Astrocyte of the hippocampus (primary cell): Measurements from ENCODE around the gene SPINK4.
A peak's percentile ranks its signal among the peaks of the same experiment; 100 is the strongest.

Source experiments
- DNase-seq: peaks from one replicate; pipeline ENCODE4 v3.0.0; 2011; ENCODE audit warnings: low read depth, low spot score

SPINK4 gene

DNA sequence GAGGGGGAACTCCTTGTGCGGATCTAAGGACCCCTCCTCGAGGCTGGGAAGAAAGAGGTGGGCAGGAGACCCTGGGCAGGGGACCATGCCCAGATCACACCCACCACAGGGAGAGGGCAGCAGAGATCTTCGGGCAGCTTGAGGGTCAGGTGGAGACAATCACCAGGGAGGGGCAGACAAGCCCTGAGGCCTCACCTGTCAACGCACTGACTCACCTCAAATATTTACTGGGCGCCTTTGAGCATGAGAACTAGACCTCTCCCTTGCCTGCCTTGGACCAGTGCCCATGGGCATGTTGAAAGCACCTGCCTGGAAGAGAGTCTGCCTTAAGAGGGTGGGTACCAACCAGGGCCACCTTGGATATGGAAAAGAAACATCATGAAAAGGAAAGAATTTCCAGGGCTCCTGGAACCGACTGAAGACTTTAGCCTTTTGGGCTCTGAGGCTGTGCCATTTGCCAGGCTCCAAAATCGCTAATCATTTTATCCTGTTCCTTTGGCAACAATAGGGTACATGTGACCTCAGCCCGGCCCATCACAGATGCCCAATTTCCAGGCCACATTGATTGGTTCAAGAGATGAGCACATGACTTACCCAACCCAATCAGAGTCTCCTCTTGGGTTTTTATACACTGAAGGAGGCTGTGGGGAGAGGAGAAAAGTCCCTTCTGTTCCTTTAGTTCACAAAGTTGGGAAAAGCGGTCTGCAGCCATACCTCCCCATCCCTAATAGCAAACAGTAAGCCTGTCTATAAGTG lies 10.4 kb upstream of the SPINK4 start:
- no peak for DNase-seq

DNA sequence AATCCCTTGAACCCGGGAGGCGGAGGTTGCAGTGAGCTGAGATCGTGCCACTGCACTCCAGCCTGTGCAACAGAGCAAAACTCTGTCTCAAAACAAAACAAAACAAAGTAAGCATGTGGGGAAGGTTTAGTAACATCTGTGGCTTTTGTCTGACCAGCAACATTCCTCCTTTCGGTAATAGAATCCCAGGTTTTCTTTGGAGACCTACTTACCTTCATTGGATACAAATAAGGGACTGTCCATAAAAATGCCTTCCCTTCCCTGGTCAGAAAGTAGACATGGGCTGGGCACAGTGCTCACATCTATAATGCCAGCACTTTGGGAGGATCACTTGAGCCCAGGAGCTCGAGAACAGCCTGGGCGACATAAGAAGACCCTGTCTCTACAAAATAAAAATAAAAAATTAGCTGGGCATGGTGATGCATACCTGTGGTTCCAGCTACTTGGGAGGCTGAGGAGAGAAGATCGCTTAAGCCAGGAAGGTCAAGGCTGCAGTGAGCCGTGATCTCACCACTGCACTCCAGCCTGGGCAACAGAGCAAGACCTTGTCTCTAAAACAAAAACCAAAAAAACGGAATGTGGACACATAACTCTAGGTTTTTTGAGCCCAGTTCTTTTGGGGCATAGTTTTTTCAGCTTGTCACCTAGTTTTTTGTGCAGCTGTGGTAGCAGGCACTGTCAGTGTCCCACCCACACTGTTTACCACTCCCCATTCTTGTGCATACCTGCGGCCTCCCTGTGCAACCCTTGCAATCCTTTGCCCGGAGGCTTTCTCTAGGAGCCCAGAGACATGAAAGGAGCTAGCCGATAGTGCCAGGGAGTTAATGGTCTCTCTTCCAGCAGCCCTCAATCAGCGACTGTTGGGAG lies 9.0 kb upstream of the SPINK4 start:
- DNase-seq, result peak; percentile 57

DNA sequence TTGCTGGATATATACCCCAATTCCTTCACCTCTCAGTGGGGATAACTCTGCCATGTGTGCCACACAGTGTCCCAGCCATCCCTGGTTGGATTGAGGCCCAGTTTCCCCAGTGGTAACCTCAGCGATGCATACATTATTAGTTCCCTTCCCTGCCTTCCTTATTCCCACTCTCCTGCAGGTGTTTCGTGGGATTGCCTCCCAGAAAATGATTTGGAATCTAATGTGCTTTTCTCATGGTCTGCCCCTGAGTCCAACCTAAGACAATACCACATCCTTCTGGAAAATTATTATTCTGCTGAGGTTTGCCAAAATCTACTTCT lies 8.4 kb upstream of the SPINK4 start:
- DNase-seq, result no peak

DNA sequence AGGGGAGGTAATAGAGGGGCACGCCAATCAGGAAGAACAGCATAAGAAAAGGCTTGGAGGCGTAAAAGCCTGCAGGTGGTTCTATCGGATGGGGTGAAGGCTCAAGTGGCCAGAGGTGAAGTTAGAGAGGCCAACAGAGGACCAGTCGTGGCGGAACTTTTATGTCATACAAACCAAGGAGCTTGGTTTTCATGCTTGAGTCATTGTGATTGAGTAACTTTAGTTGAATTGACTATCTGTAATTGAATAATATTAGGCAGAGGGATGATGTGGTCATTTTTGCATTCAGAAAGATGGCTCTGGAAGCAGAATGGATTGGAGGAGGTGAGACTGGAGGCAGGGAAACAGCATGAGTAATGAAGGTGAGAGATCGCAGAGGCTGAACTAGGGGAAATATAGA lies 7.2 kb upstream of the SPINK4 start:
- no peak for DNase-seq

DNA sequence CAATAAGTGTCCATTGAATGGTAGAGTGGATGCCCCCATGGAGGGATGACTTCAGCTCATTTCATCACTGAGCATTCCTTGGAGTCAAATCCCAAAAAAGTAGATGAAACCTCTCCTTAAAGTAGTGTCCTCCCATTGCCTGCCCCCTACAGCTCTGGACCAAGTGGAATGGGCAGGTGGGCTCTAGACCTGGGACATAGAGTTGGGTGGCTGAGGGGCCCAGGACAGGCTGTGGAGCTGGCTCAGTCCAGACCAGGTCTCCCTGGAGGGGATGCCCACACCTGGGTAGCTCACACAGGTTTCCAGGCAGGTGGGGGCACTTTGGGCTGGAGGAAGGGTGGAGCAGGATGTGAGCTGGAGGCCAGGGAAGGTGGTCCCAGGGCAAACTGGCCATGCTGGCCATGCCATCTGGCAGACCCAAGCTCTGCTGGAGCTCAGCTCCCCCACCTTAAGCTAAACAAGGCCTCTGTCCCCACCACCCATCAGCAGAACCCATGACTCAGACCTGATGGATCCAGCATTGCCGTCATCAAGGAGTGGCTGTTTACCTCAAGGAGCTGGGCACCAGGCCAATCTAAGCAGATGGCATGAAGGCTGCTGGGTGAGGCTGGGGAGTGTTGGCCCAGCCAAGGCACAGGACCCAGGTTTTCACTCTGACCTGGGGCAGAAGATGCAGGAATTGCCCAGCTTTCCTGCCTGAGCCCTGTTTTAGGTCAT lies 6.2 kb upstream of the SPINK4 start:
- DNase-seq, result peak; percentile 93

DNA sequence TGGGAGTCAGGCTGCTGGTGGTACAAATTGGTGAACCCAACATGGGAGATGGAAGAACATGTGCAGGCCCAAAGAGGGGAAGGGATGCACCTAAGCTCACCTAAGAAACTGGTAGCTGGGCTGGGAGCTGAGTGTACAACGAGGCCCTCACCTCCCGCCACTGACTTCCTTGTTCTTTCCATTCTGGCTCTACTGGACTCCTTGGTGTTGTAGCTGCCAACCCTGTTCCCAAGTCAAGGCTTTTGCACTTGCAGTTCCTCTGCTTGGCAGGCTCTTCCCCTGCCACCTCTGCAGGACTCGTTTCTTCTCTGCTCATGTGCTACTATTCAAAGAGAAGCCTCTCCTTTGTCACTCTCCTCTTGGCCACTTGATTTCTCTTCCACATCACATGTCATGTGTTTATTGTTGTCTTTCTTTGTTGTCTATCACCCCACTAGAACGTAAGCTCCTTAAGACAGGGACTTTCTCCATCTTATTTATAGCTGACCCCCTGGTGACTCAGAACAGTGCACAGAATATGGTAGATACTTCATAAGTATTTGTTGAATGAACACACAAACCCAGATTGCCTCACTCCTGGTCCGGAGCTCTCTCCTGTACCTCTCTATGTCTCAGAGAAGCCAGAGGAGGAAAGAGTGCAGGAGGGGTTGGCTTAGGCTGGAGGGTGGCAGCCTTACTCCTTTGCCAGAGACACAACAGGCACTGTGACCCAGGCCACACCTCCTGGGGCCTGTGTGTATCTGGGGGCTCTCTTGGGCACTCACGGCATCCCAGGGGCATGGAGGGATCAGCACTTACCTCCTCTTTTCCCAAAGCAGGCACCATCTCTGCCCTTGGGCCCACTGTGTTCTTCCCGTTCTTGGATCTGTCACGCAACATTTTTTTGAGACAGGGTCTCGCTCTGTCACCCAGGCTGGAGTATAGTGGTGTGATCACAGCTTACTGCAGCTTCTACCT lies 5.2 kb upstream of the SPINK4 start:
- DNase-seq, result no peak

DNA sequence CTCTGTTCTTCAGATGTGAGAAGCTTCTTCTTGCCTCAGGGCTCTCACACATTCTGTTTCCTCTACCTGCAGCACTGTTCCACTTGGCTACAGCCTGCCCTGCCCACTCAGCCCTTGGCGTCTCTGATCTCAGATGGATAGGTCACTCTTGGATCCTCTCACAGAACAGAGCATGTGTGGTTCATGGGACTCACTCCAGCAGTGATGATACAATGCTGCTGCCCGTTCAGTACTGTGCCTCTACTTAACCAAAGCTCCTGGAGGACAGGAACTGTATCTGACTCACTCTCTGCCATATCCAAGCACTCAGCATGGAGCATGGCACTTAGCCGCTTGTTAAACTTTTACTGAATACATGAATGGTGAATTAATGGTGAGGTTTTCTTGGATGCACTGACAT lies 3.4 kb upstream of the SPINK4 start:
- DNase-seq, result no peak

DNA sequence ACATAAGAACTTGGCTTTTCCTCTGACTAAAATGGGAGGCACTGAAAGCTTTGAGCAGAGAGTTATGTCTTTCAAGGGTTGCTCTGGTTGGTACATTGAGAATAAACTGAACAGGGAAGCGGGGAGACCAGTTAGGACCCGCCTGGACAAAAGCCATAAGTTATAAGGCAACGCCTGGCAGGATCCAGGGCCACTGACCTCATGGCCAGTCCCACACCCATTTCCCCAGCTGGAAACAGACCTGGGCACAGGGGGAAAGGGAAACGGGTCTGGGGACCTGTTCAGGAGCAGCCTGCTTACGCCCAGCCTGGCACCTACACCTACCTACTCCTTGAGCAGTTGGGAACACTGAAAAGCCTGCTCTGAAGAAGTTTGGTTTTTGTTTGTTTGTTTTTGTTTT lies 1.3 kb downstream of the SPINK4 start:
- no peak for DNase-seq

DNA sequence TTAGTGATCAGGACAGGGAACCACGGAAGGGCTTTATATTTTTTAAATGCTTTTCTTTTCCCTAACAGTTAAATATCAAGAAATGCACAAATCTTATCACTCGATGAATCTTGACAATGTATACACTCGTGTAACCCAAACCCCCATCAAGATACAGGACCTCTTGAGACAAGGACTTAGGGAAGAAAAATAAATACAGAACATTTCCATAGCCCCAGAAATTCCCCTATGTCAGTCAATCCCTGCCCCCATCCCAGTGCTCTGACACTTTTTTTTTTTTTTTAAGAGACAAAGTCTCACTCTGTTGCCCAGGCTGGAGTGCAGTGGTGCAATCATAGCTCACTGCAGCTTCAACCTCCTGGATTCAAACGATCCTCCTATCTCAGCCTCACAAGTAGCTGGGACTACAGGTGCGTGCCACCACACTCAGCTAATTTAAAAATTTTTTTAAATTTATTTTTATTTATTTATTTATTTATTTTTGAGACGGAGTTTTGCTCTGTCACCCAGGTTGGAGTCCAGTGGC lies 2.7 kb downstream of the SPINK4 start:
- DNase-seq, result no peak

DNA sequence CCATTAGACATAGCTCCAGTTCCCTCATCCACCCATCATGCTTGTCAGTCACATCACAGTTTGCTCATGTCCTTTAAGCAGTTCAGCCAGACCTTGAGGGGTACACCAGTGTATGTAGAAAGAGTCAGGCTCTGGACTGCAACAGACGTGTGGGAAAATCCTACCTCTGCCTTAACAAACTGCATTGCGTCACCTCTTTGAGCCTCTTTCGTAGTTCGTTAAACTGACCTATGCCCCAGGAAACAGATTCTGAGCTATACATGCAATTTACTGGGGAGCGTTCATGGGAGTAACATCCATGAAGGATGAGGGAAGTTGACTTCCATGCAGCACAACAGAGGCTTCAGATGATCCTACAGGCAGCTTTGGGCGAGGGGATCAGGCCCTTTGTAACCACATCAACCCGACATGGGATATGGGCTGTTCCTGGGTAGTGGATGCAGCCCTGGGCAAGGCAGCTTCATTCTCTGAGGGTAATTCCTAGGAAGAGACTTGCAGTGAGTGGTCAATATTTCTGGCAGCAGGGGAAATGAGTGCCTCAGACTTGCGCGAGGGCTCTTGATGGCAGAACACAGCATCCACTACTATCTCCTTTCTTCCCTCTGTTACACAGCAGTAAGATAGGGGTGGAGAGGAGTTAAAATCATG lies 4.3 kb downstream of the SPINK4 start:
- no peak for DNase-seq

DNA sequence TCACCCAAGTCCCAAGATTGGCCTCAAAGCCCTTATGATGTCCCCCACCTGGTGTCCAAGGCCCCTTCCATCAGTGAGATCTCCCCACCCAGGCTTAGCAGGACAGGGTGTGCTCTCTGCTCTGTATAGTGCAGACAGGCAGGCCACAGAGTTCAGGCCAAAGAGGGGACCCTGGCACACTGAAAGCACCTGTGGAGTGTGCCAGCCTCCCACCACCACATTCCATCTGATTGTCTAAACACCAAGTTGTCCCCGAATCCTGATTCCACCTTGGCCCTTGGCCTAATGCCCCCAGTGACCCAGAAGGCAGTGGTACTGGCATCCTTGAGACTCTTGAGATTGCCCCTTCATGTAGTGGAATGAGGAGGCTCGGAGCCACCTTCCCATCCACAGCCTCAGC lies 5.4 kb downstream of the SPINK4 start:
- no peak for DNase-seq

DNA sequence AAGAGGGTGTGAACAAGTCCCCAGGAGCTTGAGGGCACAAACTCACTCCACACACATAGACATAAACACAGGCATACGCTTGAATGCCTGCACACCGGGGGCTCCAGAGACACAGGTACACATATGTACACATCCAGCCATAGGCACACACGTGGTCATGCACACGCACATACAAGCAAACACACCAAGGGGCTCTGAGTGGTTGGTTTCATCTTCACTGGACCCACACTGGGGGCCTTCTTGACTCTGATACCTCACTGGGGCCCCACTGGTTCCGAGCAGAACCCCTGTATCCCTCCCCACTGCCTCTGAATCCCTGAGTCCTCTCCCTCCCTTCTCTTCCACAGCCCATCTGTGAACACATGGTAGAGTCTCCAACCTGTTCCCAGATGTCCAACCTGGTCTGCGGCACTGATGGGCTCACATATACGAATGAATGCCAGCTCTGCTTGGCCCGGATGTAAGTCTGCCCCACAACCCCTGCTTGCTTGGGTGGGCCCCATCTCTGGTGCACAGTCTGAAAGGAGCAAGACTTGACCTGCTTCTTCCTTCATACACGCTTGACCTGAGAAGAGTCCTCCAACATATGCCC lies 6.4 kb downstream of the SPINK4 start:
- no peak for DNase-seq

DNA sequence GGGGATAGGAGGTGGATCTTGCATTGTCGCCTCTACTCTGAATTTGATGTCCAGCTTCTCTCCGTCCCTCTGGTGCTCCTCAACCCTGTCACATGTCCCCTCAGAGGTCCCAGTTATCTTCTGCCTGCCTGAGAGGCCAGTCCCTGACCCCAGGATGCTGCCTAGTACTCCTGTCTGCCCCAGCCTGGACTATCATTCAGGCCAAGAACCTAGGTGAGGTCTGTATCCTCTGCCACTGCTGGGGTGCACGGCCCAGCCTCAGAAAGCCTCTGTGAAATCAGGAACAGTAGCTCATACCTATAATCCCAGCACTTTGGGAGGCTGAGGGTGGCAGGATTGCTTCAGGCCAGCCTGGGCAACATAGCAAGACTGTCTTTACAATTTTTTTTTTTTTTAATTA lies 8.6 kb downstream of the SPINK4 start:
- DNase-seq, result no peak

DNA sequence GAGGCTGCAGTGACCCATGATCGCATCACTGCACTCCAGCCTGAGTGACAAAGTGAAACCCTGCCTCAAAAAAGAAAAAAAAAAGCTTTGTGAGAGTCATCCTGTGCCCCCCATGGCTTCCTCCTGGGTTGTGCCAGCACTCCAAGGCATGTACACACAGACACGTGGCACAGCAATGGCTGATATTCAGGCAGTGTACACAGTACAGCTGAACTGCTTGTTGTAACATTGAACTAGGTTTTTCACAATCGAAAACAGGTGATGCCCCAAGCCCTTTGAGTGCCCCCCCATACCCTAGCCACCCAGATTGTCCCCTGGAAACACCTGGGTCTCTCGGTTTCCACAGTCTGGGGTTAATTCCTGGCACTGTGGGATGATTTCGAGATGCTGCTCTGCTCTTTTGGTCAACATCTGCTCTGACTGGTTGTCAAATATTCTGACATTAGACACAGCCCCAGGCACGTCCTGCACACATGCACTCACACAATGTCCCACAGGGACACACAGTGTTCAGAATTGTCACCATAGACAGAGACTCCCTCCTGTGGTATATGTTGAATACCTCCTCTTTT lies 9.2 kb downstream of the SPINK4 start:
- DNase-seq, result no peak

DNA sequence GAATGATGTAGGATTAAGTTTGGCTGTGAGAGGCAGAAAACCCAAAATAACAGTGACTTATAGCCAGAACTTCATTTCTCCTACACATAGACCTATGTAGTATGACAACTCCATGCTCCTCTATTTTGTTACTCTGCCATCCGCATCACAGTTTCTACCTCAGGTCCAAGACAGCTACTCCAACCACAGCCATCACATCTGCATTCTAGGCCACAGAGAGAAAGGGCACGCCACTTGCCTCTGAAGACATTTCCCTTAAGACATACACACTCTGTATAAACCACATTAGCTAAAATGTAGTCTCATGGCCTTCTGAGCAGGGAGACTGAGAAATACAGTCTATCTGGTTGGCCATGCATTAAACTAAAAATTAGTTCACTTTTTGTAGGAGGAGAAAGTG lies 10.0 kb downstream of the SPINK4 start:
- DNase-seq, result no peak

DNA sequence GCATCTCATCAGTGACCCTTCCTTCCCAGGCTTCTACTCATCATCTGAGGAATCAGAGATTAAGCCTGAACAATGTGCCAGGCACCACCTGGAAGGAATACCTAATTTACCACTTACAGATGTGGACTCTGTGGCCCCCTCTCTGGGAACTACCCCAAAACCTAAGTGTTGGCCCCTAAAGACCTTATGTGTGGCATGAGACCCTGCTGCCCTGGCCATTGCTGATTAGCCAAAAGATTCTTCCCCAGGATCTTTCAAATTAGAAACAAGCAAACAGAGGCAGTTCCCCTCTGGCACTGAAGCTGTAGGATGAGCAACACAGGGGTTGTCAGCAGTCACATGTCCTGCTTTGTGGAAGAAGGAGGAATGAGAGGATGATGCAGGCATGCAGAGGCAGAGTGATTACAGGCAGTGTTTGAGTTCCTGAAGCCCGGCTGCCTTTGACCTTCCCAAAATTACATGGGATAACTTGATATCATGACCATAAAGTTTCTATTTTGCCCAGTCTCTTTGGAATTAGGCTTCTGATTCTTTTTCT lies 10.6 kb downstream of the SPINK4 start:
- no peak for DNase-seq

DNA sequence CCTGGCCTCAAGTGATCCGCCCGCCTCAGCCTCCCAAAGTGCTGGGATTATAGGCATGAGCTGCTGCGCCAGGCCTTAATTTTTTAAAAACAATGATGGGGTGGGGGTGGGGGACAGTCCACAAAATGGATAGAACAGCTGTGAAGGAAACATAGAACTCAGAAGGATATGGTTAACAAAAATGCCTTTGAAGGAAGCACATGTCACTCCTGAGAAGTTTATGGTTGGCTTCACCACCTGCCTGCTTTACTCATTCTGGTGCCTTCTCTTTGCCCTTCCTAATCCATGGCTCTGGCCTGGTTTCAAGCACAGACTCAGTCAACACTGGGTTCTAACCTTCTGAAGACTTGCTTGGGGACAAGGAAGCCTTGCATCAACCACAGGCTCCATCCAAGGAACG lies 14.2 kb downstream of the SPINK4 start:
- no peak for DNase-seq

DNA sequence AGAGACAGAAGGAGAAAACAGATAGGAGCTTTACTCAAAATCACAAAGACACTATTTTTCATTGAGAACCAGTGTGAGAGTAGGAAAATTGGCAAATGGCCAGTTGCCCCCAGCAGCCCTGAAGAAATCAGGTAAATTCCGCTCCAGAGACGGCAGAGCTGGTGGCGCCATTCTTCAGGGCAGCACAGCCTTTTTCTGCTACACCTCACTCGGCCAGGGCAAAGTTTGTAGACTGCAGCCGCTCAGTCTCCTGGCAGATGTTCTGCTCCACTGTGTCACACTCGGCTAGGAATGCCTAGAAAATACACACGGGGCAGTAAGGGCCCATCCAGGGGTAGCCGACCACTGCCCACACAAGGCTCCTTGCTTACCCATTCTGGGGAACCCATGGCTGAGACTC lies 15.0 kb downstream of the SPINK4 start:
- no peak for DNase-seq

DNA sequence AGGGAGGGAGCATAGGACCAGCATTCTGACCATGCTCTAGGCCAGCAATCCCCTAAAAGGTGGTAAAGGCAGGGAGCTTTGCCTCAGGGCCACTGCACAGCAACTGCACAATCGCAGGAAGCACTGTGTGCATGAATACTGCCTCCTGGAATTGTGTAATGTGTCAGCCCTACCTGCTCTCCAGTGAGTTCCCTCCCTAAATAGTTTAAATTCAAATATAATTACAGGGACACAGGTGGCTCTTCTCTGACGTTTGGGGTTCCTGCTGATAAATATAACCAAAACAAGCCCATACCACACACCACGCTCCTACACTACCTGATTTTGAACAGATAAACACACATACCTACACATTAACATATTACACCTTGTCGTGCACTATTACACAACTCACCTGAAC lies 15.5 kb downstream of the SPINK4 start:
- DNase-seq, result no peak

DNA sequence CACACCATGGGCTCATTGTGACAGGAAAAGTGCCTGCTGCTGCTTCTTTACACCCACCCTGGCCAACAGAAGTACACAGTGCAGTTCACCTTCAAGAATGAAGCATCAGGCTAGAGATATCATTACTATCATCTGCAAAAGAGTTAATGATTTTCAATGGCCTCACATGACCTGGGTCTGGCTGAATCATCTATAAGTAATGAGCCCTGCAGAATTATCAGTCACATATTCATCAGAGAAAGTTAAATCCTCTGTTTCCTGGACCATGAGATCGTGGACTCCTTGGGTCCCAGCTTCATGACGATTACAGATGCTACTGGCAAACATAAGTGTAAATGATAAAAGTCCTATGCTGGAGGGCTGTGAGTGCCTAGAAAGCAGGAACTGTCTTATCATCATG lies 16.3 kb downstream of the SPINK4 start:
- DNase-seq, result no peak
